H1 (cell line): ENCODE results near the gene AP1S1. TPM values are rescaled to one million over a fixed set of nuclear protein-coding genes. Genes with fewer than 3 reads are reported as not detected.

Experiments
- ATF3 ChIP-seq: IDR thresholded peaks from 2 replicates; pipeline ENCODE4 v1.6.1; 2011; ENCODE audit warnings: low read depth, mild to moderate bottlenecking, low read length; ENCODE audit not compliant: insufficient read depth
- CHD1 ChIP-seq: IDR thresholded peaks from 2 replicates; pipeline ENCODE4 v1.6.1; 2012; ENCODE audit warnings: low read depth, low read length, improper control_type of control experiment
- CHD7 ChIP-seq: fragments of 300-600 bp; sonication (generic); IDR thresholded peaks from 2 replicates; pipeline ENCODE4 v1.7.1; 2012; ENCODE audit warnings: low read length, moderate library complexity, mild to moderate bottlenecking, inconsistent platforms; ENCODE audit not compliant: insufficient replicate concordance
- CTBP2 ChIP-seq: IDR thresholded peaks from 2 replicates; pipeline ENCODE4 v1.7.0; 2011; ENCODE audit warnings: borderline replicate concordance, mild to moderate bottlenecking, moderate library complexity, mixed read lengths, low read length; ENCODE audit not compliant: insufficient read depth, insufficient read length
- EZH2 ChIP-seq: fragments of 200-600 bp; sonication (generic); IDR thresholded peaks from 2 replicates; pipeline ENCODE4 v1.7.1; 2012; ENCODE audit warnings: low read depth, mild to moderate bottlenecking, moderate library complexity, low read length, inconsistent platforms; ENCODE audit not compliant: severe bottlenecking
- GTF2F1 ChIP-seq: IDR thresholded peaks from 2 replicates; pipeline ENCODE4 v1.6.1; 2012; ENCODE audit warnings: low read depth, low read length, improper control_type of control experiment, borderline replicate concordance
- HDAC6 ChIP-seq: IDR thresholded peaks from one replicate; pipeline ENCODE4 v1.7.1; 2012; ENCODE audit warnings: low read depth, mild to moderate bottlenecking, inconsistent platforms, low read length, moderate library complexity
- POLR2AphosphoS5 ChIP-seq: IDR thresholded peaks from 2 replicates; pipeline ENCODE4 v1.6.1; 2011; ENCODE audit warnings: low read depth, low read length
- SRF ChIP-seq: IDR thresholded peaks from 2 replicates; pipeline ENCODE4 v1.6.1; 2011; ENCODE audit warnings: mild to moderate bottlenecking, low read depth, low read length, moderate library complexity
- polyA plus RNA-seq, 7 experiments: library from polyadenylated mRNA; depleted of rRNA in 3 of 7; stranded (reverse) in 5 of 7; unstranded in 2 of 7; fragments of >200 nt in 5 of 7; fragments of 200-250 nt in 2 of 7; gene quantifications; 1 replicate in 5 of 7; 2 replicates in 1 of 7; 4 replicates in 1 of 7; pipeline versions ENCODE4 v1.2.1 to v1.2.3, GENCODE V29; 2011 to 2013; ENCODE audit warnings: missing spikeins in 2 of 7, mixed read lengths in 2 of 7
- total RNA-seq: library from RNA; stranded (reverse); fragmentation: NEBNext Ultra II Directional; extraction: Animal tissue kit (Norgen Biotek cat#: 25700); gene quantifications from 2 replicates; pipeline ENCODE4 v1.2.1, GENCODE V29; 2021

Gene AP1S1
- total and polyA plus RNA-seq, 2 of the 8 experiments (the other 6 are each of a cell fraction or from before 2014, with no cell fraction given) = 56.1 to 59.3 TPM

GRCh38 chr7:101180130-101180755 lies 26.0 kb downstream of the AP1S1 start, which contains the start of gene NAT16 (continued):
- TF ChIP-seq CHD7 (no peak), CTBP2 (no peak), ATF3 (no peak), SRF (no peak), GTF2F1 (no peak), EZH2 (peak; percentile 77), POLR2AphosphoS5 (no peak), CHD1 (no peak), HDAC6 (no peak)
